ENCODE data around the gene DCN. TPM values are rescaled to one million over a fixed set of nuclear protein-coding genes. Genes with fewer than 3 reads are reported as not detected.

DCN gene
- total RNA-seq, 1 donor from 2014 or later, result 1,553 TPM

DNA sequence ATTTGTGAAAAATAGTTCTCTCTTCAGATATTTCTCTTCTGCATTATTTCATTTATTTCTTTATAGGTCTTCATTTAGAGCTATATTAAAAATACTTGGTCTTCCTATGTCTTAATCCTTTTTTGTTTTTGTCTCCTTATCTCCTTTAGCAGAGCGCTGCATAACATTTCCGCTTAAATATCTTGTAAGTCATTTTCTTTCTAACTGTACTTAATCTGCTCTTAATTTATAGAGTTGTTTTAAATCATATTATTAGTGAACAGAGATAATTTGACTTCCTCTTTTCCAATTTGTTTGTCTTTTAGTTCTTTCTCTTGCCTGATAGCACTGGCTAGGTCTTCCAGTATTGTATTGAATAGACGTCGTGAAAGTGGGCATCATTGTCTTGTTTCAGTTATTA lies 89.3 kb downstream of the DCN start:
- no peak for DNase-seq (ENCODE audit: extremely low spot score in 2 of 2)
- H3K36me3 ChIP-seq, result no peaks in the 10 kb centered on the region
- H3K27ac ChIP-seq, result no peak overlapping the region
- no peak overlapping the region for H3K4me3 ChIP-seq
- intact Hi-C loops (cut with DNase I), result no loop called here
- H3K27me3 ChIP-seq, result no peaks in the 10 kb centered on the region
- H3K9me3 ChIP-seq, result no peaks in the 10 kb centered on the region
- TF ChIP-seq POLR2A (IDR thresholded peaks at IDR 0.05) (no peak), POLR2AphosphoS5 (IDR thresholded peaks at IDR 0.05; ENCODE audit: insufficient read depth in 1 of 2, low read depth in 1 of 2) (no peak)
- TF ChIP-seq, protein P1, sequence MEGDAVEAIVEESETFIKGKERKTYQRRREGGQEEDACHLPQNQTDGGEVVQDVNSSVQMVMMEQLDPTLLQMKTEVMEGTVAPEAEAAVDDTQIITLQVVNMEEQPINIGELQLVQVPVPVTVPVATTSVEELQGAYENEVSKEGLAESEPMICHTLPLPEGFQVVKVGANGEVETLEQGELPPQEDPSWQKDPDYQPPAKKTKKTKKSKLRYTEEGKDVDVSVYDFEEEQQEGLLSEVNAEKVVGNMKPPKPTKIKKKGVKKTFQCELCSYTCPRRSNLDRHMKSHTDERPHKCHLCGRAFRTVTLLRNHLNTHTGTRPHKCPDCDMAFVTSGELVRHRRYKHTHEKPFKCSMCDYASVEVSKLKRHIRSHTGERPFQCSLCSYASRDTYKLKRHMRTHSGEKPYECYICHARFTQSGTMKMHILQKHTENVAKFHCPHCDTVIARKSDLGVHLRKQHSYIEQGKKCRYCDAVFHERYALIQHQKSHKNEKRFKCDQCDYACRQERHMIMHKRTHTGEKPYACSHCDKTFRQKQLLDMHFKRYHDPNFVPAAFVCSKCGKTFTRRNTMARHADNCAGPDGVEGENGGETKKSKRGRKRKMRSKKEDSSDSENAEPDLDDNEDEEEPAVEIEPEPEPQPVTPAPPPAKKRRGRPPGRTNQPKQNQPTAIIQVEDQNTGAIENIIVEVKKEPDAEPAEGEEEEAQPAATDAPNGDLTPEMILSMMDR (IDR thresholded peaks at IDR 0.05), result no peak
- H3K4me1 ChIP-seq, result no peaks in the 10 kb centered on the region

DNA sequence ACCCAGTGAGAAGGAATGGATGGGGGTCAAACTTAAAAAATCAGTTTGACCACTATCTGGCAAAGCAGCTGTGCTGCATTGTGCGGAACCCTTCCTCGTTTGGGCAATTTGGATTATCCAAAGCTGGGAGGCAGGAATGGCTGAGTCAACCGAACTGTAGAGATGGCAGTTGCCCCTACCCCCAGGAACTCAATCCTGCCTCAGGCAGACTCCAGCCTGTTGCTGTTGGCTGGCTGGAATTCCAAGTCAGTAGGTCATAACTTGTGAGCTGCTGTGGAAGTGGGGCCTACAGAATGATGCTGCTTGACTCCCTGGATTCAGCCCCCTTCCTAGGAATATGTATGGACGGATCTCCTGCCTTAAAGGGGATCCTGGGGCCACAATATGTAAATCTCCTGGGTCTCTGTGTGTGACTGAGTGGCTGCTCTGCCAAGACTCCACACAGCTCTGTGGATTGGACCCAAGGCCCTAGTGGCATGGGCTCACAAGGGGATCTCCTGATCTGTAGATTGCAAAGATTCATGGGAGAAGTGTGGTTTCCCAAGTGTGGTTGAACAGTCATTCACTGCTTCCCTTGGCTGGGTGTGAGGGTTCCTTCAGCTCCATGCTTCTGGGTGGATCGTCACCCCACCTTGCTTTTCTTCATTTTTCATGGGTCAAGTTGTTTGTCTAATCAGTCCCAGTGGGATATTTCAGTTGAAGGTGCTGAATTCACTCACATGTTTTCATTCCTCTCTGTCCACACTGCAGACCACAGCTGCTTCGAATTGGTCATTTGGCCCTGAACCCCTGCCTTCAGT lies 90.5 kb downstream of the DCN start:
- Histone ChIP-seq H3K9me3 (no peaks in the 10 kb centered on the region), H3K36me3 (no peaks in the 10 kb centered on the region), H3K4me1 (no peaks in the 10 kb centered on the region), H3K4me3 (no peak overlapping the region), H3K27me3 (no peaks in the 10 kb centered on the region), H3K27ac (no peak overlapping the region)
- DNase-seq (ENCODE audit: extremely low spot score in 2 of 2), result no peak
- TF ChIP-seq POLR2A (IDR thresholded peaks at IDR 0.05) (no peak), POLR2AphosphoS5 (IDR thresholded peaks at IDR 0.05; ENCODE audit: insufficient read depth in 1 of 2, low read depth in 1 of 2) (no peak)
- TF ChIP-seq, protein P1 (IDR thresholded peaks at IDR 0.05), result no peak
- intact Hi-C loops (cut with DNase I), result no loop called here

Small RNA genes within 50 kb of the gene (small RNA-seq; reads per million reads assigned to genes)
- gene AC007115.1, result not detected

Other genes starting within 250 kb of the DCN start
- not detected for gene CCER1, start 227.6 kb downstream of the DCN start, total RNA-seq
- gene EPYC, start 177.8 kb downstream of the DCN start, total RNA-seq, result not detected
- not detected for gene KERA, start 124.8 kb downstream of the DCN start, total RNA-seq
- gene LUM, start 71.3 kb downstream of the DCN start, total RNA-seq, result 72.9 TPM

All from vagina (tissue), 2 donors.